ENCODE results near the gene GRAMD1A.
"Not testable (repeated sequence)": the region's sequence is repeated elsewhere in the genome, so short reads cannot be mapped to it uniquely, and the experiment has no call there.

Gene GRAMD1A

DNA sequence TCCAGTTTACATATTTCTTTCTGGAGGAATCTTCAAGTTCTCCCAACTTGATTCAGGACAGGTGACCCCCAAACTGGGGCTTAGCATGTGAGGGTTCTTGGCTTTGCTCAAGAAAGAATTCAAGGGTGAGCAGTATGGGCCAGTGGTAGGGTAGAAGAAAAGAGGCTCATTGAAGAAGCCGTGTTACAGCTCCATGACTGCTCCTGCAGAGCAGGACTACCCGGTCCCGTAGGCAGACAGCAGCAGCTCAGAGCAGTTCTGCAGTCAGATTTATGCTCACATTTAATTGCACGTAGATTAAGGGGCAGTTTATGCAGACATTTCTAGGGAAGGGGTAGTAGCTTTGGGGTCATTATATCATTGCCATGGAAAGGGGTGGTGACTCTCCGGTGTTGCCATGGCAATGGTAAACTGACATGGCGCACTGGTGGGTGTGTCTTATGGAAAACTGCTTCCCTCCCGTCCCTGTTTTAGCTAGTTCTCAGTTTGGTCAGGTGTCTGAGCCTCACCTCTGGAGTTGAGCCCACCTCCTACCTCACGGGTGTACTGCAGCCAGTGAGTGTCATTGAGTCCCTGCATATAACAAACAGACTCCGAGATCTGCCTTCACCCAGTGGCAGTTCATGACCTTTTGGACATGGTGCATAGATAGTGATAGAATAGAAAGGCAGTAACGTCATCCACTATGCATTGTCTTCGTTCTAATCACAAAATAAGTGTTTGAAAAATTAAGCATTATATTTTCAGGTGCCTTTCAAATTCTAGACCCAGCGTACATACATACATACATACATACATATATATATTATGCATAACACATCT, 20.1 kb upstream of the GRAMD1A start:
- no peak for DNase-seq

DNA sequence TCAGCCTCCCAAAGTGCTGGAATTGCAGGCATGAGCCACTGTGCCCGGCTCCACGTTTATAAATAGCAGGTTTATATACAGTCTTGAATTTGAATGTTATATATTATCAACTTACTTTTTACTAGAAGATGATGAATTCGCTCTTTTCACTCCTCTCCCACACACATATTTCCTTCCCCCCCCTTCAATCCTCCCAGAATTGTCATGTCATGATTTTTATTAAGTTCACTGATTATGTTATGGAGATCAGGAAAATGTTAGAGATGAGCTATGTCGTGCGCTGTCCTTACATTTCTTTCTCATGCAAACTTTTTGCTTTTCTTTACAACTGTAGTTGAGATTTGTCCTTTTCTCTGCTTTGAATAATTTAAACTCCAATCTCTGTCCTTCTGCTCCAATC, 17.8 kb upstream of the GRAMD1A start:
- no peak for DNase-seq

- DNase-seq: no peak
Measured at GRCh38 chr19:34983786-34984185, 16.3 kb upstream of the GRAMD1A start.

- DNase-seq: no peak
Measured at GRCh38 chr19:34984287-34984686, 15.8 kb upstream of the GRAMD1A start.

GRCh38 chr19:34985249-34986022, 14.7 kb upstream of the GRAMD1A start:
- no peak for DNase-seq

GRCh38 chr19:34988119-34988518, 12.0 kb upstream of the GRAMD1A start:
- DNase-seq: no peak

DNA sequence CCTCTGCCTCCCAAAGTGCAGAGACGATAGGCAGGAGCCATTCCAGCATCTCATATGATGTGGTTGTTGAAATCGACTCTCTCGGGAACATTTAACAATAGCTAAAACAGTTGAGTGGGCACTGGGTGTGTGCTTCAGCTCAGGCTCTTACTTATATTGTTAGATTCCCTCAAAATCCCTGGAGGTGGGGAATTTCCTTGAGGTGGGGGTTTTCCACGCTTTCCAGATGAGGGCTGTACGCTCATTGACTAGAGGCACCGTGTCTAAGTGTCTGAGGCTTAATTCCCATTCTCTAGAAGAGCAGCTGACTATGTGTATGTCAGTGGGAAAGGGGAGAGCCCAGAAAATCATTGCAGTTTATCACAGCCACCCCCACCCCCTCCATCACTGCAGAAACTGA, 10.8 kb upstream of the GRAMD1A start:
- no peak for DNase-seq

GRCh38 chr19:34990578-34991192, 9.4 kb upstream of the GRAMD1A start:
- peak; percentile 64 for DNase-seq

DNA sequence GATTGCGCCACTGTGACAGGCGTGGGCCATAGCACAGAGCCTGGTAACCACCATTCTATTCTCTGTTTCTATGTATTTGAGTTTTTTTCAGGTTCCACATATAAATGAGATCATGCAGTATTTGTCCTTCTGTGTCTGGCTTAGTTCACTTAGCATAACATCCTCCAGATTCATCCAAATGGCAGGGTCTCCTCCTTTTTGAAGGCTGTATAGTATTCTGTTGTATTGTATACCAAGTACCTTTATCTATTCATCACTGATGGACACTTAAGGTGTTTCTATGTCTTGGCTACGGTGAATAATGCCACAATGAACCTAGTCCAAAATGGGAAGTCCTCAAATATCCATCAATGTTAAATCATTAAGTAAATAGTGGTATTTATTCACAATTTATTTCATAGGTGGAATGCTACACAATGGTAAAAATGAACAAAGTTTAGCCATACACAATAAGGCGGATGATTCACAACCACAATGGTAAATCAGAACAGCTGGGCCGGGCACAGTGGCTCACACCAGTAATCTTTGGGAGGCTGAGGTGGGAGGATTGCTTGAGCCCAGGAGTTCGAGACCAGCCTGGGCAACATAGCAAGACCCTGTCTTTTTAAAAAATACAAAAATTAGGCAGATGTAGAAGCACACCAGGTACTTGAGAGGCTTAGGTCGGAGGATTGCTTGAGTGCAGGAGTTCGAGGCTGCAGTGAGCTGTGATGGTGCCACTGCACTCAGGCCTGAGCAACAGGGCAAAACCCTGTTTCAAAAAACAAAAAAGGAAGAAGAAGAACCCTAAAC, 8.4 kb upstream of the GRAMD1A start:
- DNase-seq: no peak

DNA sequence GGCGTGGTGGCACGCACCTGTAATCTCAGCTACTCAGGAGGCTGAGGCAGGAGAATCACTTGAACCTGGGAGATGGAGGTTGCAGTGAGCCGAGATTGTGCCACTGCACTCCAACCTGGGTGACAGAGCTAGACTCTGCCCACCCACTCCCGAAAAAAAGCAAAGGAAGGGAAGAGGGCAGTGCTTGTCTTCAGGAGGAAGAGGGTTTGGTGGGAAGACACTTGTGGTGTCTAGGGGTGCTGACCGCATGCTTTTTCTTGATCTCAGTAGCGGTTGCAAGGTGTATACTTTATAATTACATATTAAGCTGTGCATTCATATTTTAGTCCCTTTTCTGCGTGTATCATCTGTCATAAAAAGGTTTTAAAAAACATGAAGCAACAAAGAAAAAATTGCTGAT, 7.5 kb upstream of the GRAMD1A start:
- DNase-seq: not testable (repeated sequence)

DNA sequence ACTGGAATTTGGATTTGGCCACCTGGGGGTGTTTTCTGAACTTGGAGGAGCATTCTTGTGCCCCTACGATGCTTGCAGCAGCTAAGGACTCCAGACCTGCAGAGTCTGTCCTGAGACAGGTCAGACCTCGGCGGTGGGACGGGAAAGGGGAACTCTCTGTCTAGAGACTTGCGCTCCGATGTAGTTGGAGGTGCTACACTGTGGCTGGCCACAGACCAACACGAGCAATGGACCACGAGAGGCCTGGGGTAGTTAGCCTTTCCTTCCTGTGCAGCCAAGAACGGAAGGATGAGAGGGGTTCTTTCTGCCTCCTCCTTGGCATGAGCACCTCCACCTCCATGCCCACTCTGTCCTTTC, 5.9 kb upstream of the GRAMD1A start:
- no peak for DNase-seq

- no peak for DNase-seq
Measured at GRCh38 chr19:34994643-34995541, 5.2 kb upstream of the GRAMD1A start.

DNA sequence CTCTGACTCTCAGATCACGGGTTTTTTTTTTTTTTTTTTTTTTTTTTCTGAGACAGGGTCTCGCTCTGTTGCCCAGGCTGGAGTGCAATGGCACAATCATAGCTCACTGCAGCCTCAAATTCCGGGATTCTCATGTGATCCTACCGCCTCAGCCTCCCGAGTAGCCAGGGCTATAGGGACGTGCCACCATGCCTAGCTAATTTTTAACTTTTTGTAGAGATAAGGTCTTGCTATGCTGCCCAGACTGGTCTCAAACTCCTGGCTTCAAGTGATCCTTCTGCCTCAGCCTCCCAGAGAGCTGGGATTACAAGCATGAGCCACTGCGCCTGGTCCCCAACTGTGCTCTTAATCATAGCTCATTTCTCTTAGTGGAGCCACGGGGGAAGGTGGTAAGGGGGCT, 4.6 kb upstream of the GRAMD1A start:
- DNase-seq: no peak

DNA sequence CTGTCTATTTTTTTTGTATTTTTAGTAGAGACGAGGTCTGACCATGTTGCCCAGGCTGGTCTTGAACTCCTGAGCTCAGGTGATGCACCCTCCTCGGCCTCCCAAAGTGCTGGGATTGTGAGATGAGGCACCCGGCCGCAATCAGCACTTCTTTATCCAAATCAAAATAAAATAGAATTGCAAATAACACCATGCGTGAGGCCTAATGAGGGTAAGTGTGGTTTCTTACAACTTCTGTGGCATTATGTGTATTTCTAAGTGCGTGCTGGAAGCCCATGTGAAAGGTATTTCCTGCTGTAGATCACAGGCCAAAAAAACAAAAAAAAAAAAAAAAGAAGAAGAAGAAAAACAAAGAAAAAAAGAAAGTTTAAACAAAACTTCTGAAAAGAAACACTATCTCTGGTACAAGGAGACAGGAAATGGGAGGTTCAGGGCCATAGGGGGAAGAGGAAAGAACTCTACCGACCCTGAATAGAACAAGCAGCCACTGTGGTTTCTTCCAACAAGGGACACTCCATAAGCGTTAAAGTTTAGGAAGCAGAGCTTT, 3.0 kb upstream of the GRAMD1A start:
- DNase-seq: no peak

GRCh38 chr19:34998224-34998623, 1.9 kb upstream of the GRAMD1A start:
- DNase-seq: not testable (repeated sequence)

GRCh38 chr19:34998777-34999497, 1.2 kb upstream of the GRAMD1A start:
- DNase-seq: no peak

DNA sequence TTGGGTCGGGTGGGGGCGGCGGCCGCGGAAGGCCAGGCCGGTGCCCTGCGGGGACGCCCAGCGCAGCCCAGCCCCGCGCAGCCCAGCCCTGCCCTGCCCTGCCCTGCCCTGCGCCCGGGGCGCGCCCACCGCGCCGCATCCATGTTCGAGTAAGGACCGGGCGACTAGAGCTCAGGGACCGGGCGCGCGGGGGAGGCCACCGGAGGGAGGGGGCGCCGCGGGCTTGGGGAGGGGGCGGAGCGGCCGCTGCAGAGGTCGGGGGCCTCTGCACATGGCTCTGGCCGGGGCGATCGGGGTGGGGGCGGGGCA, 169 bp downstream of the GRAMD1A start:
- no peak for DNase-seq

- peak; percentile 72 for DNase-seq
Measured at GRCh38 chr19:35000647-35001501, 751 bp downstream of the GRAMD1A start.

- no peak for DNase-seq
Measured at GRCh38 chr19:35002037-35002535, 2.0 kb downstream of the GRAMD1A start.
